Upper lobe of left lung (tissue), 6 donors: ENCODE results near the gene ZNF480. TPM values are rescaled to one million over a fixed set of nuclear protein-coding genes. Genes with fewer than 3 reads are reported as not detected.

Experiments used
- ATAC-seq, 2 donors: fragments of 200-7000 bp; cut with Tn5 transposase; one replicate each; pipeline ENCODE4 v1.9.1; 2022; ENCODE audit warnings: mild to moderate bottlenecking in 2 of 2, moderate library complexity in 2 of 2; ENCODE audit not compliant: low FRiP score in 2 of 2
- DNase-seq, 2 donors: peaks; one replicate each; pipeline ENCODE4 v3.0.0-alpha.2; 2019 to 2020
- H3K27ac ChIP-seq, 4 donors: fragments of 200-600 bp; sonication (generic); one replicate each; pipeline ENCODE4 v1.5.1; 2016 to 2019
- H3K27me3 ChIP-seq, 4 donors: fragments of 200-600 bp; sonication (generic); one replicate each; pipeline ENCODE4 v1.5.1; 2017 to 2019
- H3K36me3 ChIP-seq, 4 donors: fragments of 200-600 bp; sonication (generic); one replicate each; pipeline ENCODE4 v1.5.1; 2016 to 2019
- H3K4me1 ChIP-seq, 4 donors: fragments of 200-600 bp; sonication (generic); one replicate each; pipeline ENCODE4 v1.5.1; 2018 to 2019
- H3K4me3 ChIP-seq, 4 donors: fragments of 200-600 bp; sonication (generic); one replicate each; pipeline ENCODE4 v1.5.1; 2017 to 2019; ENCODE audit warnings: mild to moderate bottlenecking in 2 of 4, moderate library complexity in 1 of 4
- H3K9me3 ChIP-seq, 4 donors: fragments of 200-600 bp; sonication (generic); one replicate each; pipeline ENCODE4 v1.5.1; 2018 to 2019
- EP300 ChIP-seq, 4 donors: sonication (generic); formaldehyde crosslinking; IDR thresholded peaks; one replicate each; pipeline ENCODE4 v1.5.1; 2017; ENCODE audit warnings: antibody characterized with exemption in 4 of 4, control low read depth in 2 of 4
- POLR2A ChIP-seq, 4 donors: fragments of 450-650 bp; IDR thresholded peaks; one replicate each; pipeline ENCODE4 v1.5.1; 2016 to 2017; ENCODE audit warnings: antibody characterized with exemption in 4 of 4, mild to moderate bottlenecking in 2 of 4
- POLR2AphosphoS5 ChIP-seq, 2 donors: sonication (generic); formaldehyde crosslinking; IDR thresholded peaks; one replicate each; pipeline ENCODE4 v1.5.1; 2017; ENCODE audit warnings: antibody characterized with exemption in 2 of 2
- WGBS, 2 donors: methylation state at CpG; one replicate each; pipeline ENCODE4 v1.1.5; 2017 to 2018; 5-methylcytosine and 5-hydroxymethylcytosine counted together
- small RNA-seq, 4 donors: library from RNA; depleted of rRNA; stranded (forward); fragments of <200 nt; gene quantifications; one replicate each; pipeline ENCODE3, GENCODE V24; 2016
- total RNA-seq, 6 donors: library from RNA; depleted of rRNA in 4 of 6; stranded (reverse); fragments of >200 nt in 4 of 6; gene quantifications; one replicate each; pipeline versions ENCODE4 v1.1.0 to v1.2.1, GENCODE V29; 2016 to 2021
- TF ChIP-seq, protein P1 (sequence below), 6 experiments: fragments of 450-650 bp in 4 of 6; fragments of 200-600 bp in 2 of 6; sonication (generic) in 2 of 6; IDR thresholded peaks; one replicate each; pipeline ENCODE4 v1.5.1; 2016 to 2019; ENCODE audit warnings: antibody characterized with exemption in 6 of 6
- donor health status: DM: no; HTN: no; CAD: no; lungs with moderate emphysema.
- donor health status: DM: no; HTN: yes; CAD: no; lungs with severe emphysema.

The ZNF480 gene
- total RNA-seq, 6 donors from 2014 or later, result 2.7 to 13.6 (median 8.4) TPM

DNA sequence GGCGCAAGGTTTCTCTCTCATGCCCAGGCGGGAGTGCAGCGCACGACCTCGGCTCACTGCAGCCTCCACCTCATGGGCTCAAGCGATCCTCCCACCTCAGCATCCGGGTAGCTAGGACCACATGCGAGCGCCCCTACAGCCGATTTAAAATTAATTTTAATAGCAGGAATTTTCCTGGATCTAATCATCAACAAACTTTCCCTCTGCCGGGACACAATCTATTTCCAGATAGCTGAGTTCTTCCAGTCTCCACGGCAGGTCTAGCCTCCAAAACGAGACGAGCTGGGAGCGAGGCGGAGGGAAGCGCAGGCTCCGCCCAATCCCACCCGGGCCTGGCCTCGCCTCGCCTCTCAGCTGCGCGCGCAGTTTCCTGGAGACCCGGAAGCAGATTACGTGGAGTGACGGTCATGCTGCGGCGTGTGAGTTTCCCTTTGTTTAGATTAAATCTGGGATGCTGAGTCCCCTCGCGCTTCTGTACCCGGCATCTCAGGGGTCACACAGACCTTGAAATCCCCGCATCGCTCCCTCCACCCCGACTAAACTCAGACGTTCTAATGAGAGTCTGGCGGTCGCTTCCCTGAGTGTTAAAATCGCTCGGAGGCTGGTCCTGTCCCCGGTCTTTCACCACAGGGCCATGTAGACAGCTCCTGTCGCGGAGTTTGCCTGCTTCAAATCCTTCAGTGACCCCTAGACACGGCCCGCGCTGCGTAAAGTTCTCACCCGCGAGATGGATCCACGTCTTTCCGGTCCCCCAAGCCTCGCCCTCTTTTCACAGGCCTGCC, 72.8 kb downstream of the ZNF480 start, which contains the start of gene ZNF880:
TSS of gene ZNF880 (plus strand) at position 365 of the 782 bp plus-strand sequence. CDS start at position 408, 43 bp downstream.
- peak; percentile 81 to 95 for DNase-seq
- 2 to 3% methylated on average over 30 to 52 of the region's 52 CpGs for WGBS, 2 donors

DNA sequence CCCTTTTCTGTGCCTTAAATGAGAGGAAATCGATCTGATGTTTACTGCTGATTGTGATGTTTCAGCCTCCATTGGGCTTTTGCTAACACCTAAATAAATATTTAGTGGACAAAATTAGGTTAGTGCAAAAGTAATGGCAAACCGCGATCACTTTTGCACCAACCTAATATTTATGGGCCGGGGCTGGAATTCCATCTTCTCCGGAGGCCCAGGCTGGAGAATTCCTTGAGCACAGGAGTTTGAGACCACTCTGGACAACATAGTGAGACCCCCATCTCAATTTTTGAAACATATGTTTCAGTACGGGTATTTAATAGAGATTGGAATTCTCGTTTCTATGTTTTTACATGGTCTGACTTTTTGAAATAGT, 73.4 kb downstream of the ZNF480 start:
- Histone ChIP-seq H3K27ac (peak overlapping the region; percentile 85 to 98 (median 96)), H3K4me1 (peaks cover 0 to 13% (median 7%) of the 10 kb centered on the region in 4 donors), H3K36me3 (peaks cover 11 to 43% (median 34%) of the 10 kb centered on the region in 4 donors), H3K4me3 (peak overlapping the region; percentile 49 to 74 (median 63)), H3K27me3 (no peaks in the 10 kb centered on the region), H3K9me3 (peaks cover 20 to 87% (median 54%) of the 10 kb centered on the region in 4 donors)
- ATAC-seq (no peak), DNase-seq (no peak)
- TF ChIP-seq POLR2AphosphoS5 (IDR thresholded peaks at IDR 0.05) (no peak), POLR2A (IDR thresholded peaks at IDR 0.05) (no peak), EP300 (IDR thresholded peaks at IDR 0.05) (no peak)
- TF ChIP-seq, protein P1, sequence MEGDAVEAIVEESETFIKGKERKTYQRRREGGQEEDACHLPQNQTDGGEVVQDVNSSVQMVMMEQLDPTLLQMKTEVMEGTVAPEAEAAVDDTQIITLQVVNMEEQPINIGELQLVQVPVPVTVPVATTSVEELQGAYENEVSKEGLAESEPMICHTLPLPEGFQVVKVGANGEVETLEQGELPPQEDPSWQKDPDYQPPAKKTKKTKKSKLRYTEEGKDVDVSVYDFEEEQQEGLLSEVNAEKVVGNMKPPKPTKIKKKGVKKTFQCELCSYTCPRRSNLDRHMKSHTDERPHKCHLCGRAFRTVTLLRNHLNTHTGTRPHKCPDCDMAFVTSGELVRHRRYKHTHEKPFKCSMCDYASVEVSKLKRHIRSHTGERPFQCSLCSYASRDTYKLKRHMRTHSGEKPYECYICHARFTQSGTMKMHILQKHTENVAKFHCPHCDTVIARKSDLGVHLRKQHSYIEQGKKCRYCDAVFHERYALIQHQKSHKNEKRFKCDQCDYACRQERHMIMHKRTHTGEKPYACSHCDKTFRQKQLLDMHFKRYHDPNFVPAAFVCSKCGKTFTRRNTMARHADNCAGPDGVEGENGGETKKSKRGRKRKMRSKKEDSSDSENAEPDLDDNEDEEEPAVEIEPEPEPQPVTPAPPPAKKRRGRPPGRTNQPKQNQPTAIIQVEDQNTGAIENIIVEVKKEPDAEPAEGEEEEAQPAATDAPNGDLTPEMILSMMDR (IDR thresholded peaks at IDR 0.05), result no peak
- 41 to 60% methylated on average over 7 of the region's 7 CpGs for WGBS, 2 donors

More for the DNA sequence above, 72.8 kb downstream of the ZNF480 start, which contains the start of gene ZNF880:
- Histone ChIP-seq H3K27me3 (no peaks in the 10 kb centered on the region), H3K4me3 (peak within 1 kb of the TSS; percentile 49 to 74 (median 63)), H3K4me1 (peaks cover 0 to 13% (median 7%) of the 10 kb centered on the region in 4 donors), H3K36me3 (peaks cover 11 to 38% (median 30%) of the 10 kb centered on the region in 4 donors), H3K27ac (peak within 1 kb of the TSS; percentile 85 to 98 (median 96)), H3K9me3 (peaks cover 26 to 88% (median 57%) of the 10 kb centered on the region in 4 donors)
- peak; percentile 95 to 100 for ATAC-seq
- peak in 2 of 4 donors; percentile 49 to 57 for TF ChIP-seq POLR2A (IDR thresholded peaks at IDR 0.05)
- TF ChIP-seq POLR2AphosphoS5 (IDR thresholded peaks at IDR 0.05), result peak; percentile 73 to 78
- no peak for TF ChIP-seq EP300 (IDR thresholded peaks at IDR 0.05)
- TF ChIP-seq, protein P1 (IDR thresholded peaks at IDR 0.05), result no peak

Small RNAs within 50 kb of the gene (small RNA-seq; reads per million reads assigned to genes)
- gene MIR643 (0 reads per million in 4 donors), gene RF00019 (0 reads per million in 4 donors)

Other genes starting within 250 kb of the ZNF480 start
- 10 to 100 TPM in 5 of 6 donors, 1 to 10 TPM in 1; 8.4 to 16.3 (median 12.8) TPM for gene ZNF432, start 248.3 kb upstream of the ZNF480 start, total RNA-seq
- gene ZNF841, start 201.4 kb upstream of the ZNF480 start, total RNA-seq, result 10 to 100 TPM; 13.7 to 32.5 (median 17.1) TPM
- gene ZNF616, start 157.2 kb upstream of the ZNF480 start, total RNA-seq, result 10 to 100 TPM in 3 of 6 donors, 1 to 10 TPM in 3; 2.2 to 19.9 (median 10.2) TPM
- gene ZNF836, start 125.5 kb upstream of the ZNF480 start, total RNA-seq, result 10 to 100 TPM in 5 of 6 donors, 1 to 10 TPM in 1; 8.4 to 24.3 (median 14.7) TPM
- 100 to 1,000 TPM in 5 of 6 donors, 10 to 100 TPM in 1; 90.1 to 214 (median 177) TPM for gene PPP2R1A, start 107.1 kb upstream of the ZNF480 start, total RNA-seq
- gene ZNF766, start 27.6 kb upstream of the ZNF480 start, total RNA-seq, result 10 to 100 TPM in 4 of 6 donors, 1 to 10 TPM in 2; 4.0 to 20.0 (median 14.7) TPM
- 1 to 10 TPM; 1.7 to 5.3 (median 2.7) TPM for gene ZNF610, start 39.1 kb downstream of the ZNF480 start, total RNA-seq
- 10 to 100 TPM in 5 of 6 donors, 1 to 10 TPM in 1; 9.9 to 19.4 (median 12.4) TPM for gene ZNF880, start 72.8 kb downstream of the ZNF480 start, total RNA-seq
- 10 to 100 TPM; 10.2 to 36.7 (median 27.5) TPM for gene ZNF528, start 100.7 kb downstream of the ZNF480 start, total RNA-seq
- under 1 TPM in 3 of 6 donors, not detected in 3; 0.17 to 0.55 (median 0.30) TPM for gene ZNF534, start 132.0 kb downstream of the ZNF480 start, total RNA-seq
- gene ZNF578, start 156.4 kb downstream of the ZNF480 start, total RNA-seq, result 1 to 10 TPM in 3 of 6 donors, under 1 TPM in 2, not detected in 1; 0.83 to 2.4 (median 1.0) TPM
- 10 to 100 TPM; 12.6 to 63.9 (median 25.3) TPM for gene ZNF808, start 230.5 kb downstream of the ZNF480 start, total RNA-seq